GM21360 (cell line): ENCODE results near the gene ZNF138.
"Not testable (repeated sequence)": the region's sequence is repeated elsewhere in the genome, so short reads cannot be mapped to it uniquely, and the experiment has no call there.

Source experiments
- ATAC-seq: cut with Tn5 transposase; IDR thresholded peaks from one replicate; pipeline ENCODE4 v1.9.1; 2021; ENCODE audit warnings: mild to moderate bottlenecking, moderate library complexity; ENCODE audit not compliant: unreplicated experiment

Gene ZNF138

DNA sequence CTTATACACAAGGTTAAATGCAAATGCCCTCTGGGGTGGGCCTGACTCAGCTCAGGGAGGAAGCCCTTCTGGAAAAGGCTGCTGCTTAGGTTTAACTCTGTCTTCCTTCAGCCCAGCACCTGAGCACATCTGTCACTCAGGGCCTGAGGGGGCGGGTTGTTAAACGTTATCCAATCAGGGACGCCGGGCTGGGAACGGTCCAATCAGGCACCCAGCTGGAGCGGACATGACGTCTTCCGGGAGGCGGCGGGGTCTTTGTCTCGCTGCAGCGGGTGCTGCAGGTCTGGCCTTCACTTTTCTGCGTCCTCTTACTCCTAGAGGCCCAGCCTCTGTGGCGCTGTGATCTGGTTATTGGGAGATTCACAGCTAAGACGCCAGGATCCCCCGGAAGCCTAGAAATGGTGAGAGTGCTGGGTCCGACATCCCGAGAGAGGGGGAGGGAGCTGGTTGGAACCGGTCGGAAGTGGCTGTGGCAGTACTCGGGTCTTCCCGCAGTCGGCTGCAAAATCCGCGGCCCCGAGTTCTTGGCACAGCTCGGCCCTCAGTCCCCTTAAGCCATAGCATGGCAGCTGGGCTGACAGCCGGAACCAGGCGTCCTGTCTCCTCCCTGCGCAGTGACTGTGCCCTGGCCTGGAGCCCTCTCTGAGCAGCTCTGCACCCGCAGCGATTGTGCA, at the start of gene ZNF138:
Gene ZNF138, plus strand, starts transcription at position 258 of the 674 bp plus-strand sequence. Its CDS starts 141 bp downstream, at position 399.
- ATAC-seq: peak; percentile 100

DNA sequence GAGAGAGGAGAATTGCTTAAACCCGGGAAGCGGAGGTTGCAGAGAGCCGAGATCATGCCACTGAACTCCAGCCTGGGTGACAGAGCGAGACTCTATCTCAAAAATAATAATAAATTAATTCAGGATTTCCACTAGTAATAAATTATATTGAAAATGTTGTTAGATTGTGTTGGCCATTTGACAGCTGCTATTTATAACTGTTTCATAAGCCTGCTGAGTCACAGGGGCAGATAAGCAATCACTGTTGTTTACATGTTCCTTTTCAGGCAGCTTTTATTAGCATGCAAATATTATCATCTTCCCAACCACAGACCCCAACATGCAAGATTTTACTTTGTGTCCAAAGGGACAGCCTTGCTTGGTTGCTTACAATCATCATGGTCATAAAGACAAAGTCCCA, 49.5 kb upstream of the ZNF138 start:
- ATAC-seq: no peak

DNA sequence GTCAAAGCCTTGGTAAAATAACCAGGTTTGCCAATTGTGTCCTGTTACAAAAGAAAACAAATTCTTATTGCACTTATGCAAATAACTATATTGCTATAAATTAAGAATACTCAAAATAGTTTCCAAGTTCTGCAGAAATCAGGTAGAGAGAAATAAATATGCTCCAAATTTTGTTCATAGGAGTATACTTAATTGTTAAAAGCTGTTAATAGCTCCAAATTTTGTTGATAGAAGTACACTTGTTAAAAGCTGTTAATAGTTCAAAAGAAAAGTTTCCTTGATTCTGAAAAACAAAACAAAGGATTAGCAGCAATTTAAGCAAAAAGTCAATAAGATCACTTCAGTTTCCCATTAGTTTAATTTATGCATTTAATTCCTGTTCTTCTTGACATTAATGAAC, 46.4 kb upstream of the ZNF138 start:
- ATAC-seq: no peak

DNA sequence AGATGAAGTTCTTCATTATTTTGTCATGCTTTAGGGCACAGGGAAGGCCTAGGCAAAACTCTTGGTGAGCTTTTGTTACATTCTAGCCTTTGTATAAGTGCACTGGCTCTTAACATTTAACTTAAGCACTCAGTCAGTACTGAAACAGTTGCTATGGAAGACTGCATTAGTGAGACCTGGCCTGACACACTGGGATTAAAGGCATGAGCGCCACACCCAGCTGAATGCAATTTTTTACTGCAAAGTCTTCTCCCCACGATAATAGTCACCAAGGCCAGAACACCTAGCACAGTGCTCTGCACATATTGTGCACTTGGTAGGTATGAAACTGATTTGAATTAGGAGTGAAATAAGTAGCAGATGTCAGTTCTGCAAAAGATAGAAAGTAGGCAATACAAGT, 41.2 kb upstream of the ZNF138 start:
- no peak for ATAC-seq

DNA sequence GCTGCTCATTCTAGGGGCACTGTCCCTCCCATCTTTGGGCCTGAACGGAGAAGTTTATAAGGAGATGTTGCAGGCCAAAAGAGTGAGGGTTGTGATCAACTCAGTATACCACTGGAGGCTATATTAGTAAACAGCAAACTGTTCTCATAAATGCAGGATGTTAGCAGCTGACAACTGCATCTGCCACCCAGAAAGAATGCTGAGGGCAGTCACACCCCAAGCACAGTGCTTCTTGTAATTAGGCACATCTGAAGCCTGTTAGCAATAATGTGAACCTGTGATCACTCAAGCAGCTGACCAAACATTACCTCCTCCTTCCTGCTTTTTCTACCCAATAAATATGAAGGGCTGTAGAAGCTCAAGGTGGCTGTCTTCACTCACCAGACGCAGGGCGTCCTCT, 38.4 kb upstream of the ZNF138 start:
- ATAC-seq: no peak

DNA sequence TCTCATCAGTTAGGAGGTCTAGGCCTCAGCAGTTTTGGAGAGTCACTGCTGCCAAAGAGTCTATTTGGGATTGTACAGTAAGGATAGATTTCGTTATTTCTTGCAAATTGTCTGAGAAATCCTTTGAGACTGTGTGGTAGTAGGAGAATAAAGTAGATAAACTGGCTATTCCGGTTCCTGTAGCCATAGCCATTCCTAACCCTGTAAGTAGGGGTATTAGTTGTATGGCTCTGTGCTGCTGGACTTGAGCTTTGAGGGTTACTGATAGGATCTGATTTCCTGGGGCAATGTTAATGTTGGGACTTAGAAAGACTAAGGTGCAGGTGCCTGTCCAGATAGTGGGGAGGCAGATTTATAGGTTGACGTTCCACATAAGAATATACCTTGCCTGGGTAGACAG, 36.1 kb upstream of the ZNF138 start:
- ATAC-seq: no peak

DNA sequence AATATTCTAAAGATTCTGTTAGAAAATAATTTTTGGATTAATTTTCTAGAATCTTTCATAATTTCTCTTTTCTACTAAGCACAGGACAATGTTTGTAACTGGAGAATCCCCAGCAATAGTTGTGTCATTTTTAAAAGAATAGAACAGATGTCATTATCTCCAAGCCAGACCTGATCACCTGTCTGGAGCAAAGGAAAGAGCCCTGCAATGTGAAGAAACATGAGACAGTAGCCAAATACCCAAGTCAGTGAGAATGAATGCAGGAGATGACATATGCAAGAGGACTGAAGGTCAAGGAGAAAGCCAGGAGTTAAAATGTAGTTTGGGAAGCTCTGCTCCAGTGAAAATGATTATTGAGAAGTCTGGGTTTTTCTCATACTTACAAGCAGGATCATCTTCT, 25.4 kb upstream of the ZNF138 start:
- no peak for ATAC-seq

DNA sequence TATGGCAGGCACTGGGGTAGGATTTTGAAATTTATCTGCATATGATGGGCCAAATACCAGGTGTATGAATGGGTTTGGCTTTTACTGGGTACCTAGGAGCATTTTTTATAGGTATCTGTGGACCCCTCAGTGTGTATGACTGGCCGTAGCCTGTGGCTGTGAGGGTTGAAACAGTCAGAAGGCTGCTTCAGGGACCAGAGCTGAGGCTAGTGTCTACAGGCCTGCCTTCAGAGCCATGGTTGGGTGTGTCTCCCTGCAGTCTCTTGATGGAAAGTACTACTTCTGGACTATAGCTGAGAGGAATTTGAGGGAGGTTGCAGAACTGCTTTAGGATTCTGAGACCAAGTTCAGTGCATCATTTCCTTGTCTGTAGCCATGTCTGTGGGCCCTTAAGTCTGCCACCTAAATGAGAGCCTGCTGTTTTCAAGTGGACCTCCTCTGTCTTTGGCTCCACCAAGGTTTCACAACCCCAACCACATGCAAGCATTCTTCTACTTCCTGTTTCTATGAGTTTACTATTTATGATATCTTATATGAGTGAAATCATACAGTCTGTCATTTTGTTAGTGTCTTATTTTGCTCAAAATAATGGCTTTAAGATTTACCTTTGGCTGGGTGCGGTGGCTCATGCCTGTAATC, 19.9 kb upstream of the ZNF138 start:
- no peak for ATAC-seq

DNA sequence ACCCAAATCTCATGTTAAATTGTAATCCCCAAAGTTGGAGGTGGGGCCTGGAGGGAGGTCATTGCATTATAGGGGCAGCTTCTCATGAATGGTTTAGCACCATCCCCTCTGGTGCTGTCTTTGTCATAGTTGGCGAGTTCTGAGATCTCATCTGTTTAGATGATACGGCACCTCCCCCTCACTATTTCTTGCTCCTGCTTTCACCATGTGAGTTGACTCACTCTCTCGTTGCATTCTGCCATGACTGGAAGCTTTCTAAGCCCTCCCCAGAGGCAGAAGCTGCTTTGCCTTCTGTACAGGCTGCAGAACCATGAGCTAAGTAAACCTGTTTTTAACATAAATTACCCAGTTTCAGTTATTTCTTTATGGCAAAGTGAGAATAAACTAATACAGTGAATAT, 18.9 kb upstream of the ZNF138 start:
- no peak for ATAC-seq

DNA sequence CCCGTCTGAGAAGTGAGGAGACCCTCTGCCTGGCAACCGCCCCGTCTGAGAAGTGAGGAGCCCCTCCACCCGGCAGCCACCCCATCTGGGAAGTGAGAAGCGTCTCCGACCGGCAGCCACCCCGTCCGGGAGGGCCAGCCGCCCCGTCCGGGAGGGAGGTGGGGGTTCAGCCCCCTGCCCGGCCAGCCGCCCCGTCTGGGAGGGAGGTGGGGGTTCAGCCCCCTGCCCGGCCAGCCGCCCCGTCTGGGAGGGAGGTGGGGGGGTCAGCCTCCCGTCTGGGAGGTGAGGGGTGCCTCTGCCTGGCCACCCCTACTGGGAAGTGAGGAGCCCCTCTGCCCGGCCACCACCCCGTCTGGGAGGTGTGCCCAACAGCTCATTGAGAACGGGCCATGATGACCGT, 9.4 kb upstream of the ZNF138 start:
- ATAC-seq: not testable (repeated sequence)

DNA sequence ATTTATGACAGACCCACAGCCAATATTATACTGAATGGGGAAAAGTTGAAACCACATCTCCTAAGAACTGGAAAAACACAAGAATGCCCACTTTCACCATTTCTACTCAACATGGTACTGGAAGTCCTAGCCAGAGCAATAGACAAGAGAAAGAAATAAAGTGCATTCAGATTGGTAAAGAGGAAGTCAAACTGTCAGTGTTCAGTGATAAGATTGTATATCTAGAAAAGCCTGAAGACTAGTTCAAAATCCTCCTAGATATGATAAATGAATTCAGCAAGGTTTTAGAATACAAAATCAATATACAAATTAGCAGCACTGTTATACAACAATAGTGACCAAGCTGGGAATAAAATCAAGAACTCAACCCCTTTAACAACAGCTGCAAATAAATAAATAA, 6.9 kb upstream of the ZNF138 start:
- no peak for ATAC-seq

DNA sequence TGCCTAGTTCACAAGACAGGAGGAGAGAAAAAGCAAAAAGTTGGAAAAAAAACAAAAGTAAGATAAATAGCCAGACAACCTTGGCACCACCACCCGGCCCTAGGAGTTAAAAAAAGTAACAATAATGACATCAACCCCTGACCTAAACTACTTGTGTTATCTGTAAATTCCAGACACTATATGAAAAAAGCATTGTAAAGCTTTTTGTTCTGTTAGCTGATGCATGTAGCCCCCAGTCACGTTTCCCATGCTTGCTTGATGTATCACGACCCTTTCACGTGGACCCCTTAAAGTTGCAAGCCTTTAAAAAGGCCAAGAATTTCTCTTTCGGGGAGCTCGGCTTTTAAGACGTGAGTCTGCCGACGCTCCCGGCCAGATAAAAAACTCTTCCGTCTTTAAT, 5.0 kb upstream of the ZNF138 start:
- ATAC-seq: not testable (repeated sequence)

DNA sequence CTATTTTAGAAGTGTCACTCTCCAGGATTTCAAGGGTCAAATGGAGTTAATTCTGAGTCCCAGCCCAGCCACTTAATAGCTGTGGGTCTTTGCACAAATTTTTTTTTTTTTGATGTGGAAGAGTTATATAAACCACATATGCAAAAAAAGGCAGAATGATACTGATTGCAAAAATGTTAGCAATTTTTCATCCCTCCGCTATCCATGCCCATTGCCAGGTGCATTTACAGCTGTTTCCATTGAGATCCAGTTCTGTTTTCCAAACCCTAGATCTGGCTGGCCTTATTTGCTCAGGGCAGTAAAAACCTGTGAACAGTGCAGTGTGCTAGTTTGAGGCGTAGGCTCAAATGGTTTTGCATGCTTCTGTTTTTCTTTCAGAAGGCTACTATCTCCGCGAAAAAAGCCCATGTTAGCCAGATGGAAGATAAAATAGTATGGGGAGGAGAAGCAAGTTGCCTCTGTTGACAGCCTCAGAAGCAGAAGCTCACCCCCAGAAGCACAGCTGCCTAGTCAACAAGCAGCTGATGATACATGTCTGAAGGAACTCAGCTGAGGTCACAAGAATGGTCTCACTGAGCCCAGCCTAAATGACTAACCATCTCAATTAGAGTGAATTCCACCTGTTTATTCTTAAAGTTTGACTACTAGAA, 997 bp upstream of the ZNF138 start:
- ATAC-seq: no peak

DNA sequence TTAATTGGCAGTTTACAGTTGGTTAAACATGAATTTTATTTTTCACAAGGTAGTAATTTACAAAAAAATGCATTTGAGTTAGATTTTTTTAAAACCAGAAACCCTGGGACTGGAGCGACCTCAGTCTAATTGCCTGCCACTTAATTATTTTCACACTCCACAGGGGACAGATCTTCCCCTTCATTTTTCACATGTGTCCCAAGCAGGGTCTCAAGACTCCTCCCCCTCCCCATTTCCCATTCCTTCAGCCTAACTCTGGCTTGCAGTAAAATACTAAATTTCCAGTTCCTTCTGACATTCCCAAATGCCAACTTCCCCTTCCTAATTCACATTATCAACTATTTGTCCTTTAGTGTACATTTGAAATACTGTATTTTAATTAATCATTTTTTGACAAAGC, 948 bp downstream of the ZNF138 start:
- no peak for ATAC-seq

DNA sequence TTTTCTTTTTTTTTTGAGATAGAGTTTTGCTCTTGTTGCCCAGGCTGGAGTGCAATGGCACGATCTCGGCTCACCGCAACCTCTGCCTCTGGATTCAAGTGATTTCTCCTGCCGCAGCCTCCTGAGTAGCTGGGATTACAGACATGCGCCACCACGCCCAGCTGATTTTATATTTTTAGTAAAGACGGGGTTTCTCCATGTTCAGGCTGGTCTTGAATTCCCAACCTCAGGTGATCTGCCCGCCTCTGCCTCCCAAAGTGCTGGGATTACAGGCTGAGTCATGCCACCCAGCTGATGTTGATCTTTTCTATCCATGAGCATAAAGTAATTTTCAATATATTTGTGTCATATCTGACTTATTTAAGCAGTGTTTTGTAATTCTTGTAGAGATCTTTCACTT, 4.9 kb downstream of the ZNF138 start:
- not testable (repeated sequence) for ATAC-seq

DNA sequence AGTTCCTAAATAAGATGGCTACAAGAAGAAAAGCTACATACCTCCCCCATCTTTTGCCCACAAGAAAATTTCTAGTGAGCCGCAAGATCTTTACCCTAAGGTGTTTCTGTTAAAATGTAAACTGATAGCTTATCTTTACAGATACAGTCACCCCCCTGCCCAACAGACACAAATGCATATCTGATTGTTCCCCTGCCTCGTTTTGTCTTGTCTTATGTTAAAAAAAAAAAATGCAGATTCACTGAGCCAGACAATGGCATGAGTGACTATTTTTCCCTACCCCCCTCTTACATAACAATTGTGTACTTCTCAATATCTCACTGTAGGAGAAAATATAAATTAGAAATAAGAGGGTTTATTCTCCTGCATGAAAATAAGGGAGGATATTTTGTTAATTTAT, 8.5 kb downstream of the ZNF138 start:
- ATAC-seq: no peak

DNA sequence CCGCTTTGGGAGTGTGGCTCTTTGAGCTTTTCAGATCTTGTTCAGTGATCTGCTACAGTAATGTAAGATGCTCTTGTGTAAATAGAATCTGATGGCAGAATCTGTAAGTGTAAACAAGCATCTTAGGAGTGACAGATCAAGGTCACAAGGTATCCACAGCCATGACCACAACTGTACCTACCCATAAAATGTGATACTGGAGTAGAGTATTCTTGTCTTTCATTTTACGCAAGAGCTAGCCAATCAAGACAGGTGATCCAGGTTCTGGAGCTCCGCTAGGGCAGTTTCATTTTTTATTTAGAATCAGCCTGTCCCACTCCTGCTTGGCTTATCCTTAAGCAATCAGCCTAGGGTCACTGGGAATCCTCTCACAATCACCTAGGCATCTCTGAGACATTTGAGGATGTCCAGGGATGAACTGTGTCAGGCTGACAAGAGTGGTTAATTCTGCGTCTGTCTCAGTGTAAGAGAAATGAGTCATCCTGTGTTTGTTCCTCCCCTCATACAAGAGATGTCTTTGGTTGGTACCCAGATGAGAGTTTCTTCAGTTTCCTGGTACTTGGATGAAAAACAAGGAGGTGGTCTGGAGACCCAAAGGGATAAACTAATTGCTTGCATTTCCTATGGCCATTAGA, 13.6 kb downstream of the ZNF138 start:
- ATAC-seq: no peak

DNA sequence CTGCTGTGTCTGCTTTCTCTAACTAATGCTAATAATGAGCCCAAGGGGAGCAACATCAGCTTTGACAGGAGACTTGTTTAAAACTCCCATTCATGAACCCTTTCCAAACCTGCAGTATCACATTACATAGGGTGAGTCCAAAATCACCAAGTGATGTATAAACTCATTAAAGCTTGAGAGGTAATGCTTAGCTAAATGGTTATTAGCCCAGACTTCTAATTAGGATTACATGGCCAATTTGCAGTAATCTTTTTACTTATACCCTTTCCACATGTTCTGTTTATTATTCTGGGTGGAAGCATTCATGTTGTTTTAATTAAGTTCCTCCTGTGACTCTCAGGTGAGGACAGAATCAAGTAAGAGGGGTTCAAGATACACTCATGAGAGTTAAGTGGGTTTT, 17.5 kb downstream of the ZNF138 start:
- no peak for ATAC-seq

DNA sequence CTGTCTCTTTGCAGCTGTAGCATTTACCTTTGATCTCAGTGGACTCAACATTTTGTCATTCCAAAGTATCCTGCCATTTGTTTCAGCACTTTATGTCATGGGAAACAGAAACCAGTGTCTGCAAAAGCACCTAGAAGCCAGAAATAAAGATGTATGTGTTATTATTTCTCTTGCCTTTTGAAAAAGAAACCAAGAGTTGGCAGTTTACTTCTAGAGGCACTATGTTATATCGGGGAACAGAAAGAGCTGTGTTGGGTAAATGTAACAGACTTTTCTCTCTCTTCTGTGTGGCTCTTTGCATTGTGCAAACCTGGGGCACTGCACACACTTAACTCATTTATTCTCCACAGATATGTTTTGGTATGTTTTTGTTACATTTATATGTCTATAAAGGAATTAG, 36.7 kb downstream of the ZNF138 start:
- no peak for ATAC-seq

DNA sequence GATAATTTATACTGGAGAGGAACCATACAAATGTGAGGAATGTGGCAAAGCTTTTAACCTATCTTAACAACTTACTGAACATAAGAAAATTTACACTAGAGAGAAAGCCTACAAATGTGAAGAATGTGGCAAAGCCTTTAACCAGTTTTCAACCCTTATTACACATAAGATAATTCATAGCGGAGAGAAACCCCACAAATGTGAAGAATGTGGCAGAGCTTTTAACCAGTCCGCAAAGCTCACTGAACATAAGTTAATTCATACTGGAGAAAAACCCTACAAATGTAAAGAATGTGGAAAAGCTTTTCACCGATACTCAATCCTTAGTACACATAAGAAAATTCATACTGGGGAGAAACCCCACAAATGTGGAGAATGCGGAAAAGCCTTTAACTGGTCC, 37.9 kb downstream of the ZNF138 start:
- ATAC-seq: no peak

DNA sequence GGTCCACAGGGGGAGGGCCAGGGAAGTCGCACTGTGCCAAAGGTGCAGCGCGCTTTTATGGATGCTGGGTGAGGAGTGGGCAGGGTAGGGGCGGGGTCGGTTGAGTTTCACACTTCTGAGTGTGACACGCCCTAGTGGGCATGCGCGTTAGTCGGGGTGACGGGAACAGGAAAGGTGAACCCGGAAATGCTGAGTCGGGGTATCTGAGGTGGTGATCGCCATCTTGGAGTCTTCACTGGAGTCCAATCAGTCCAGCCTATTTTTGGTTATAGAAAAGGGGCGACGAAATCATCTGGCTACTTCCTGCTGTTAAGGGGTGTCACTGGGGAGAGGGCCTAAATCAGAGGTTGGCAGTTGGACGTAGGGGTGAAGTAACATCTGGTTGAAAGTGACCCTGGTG, 40.8 kb downstream of the ZNF138 start:
- no peak for ATAC-seq

DNA sequence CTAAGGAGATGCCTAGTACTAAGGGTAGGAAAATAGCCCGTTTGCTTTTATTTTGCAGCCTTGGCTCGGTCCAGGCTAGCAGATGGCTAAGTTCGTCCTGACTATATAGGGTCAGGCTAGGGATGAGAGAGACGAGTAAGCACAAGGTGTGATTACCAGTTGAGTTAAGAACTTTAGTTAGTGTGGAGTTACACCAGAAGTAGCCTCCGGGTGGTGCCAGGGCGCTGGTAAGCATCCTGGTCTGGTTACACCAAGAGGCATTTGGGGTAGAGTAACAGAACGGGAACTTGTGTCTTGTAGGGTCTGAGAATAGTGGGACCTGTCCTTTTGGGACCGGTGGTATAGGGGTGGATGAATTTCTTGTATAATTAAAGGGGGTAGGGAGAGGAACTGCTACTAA, 41.6 kb downstream of the ZNF138 start:
- not testable (repeated sequence) for ATAC-seq
